Right lobe of liver (tissue), 5 donors: Measurements from ENCODE around the gene IFFO2. TPM values are rescaled to one million over a fixed set of nuclear protein-coding genes. Genes with fewer than 3 reads are reported as not detected.

ENCODE experiments used
- microRNA counts: library from miRNA; unstranded; fragments of <30 nt; microRNA quantifications from one replicate; lab custom pipeline; 2016
- microRNA-seq, 2 donors: library from miRNA; unstranded; fragments of <30 nt; microRNA quantifications; one replicate each; pipeline ENCODE4, GENCODE V29; 2019 to 2020
- small RNA-seq, 2 experiments: library from RNA; depleted of rRNA; stranded (forward); fragments of <200 nt; gene quantifications; one replicate each; pipeline ENCODE3, GENCODE V24; 2016
- total RNA-seq, 6 experiments: library from RNA; depleted of rRNA in 2 of 6; stranded (reverse); fragments of >200 nt in 2 of 6; fragmentation: NEBNext Ultra II Directional in 3 of 6; extraction: Animal tissue kit (Norgen Biotek cat#: 25700) in 3 of 6; gene quantifications; one replicate each; pipeline versions ENCODE4 v1.1.0 to v1.2.4, GENCODE V29; 2016 to 2023
- donor health status: DM: no; HTN: no; CAD: no.
- donor health status: DM: no; HTN: no; CAD: no.
- donor health status: DM: no; HTN: yes; CAD: no.
- donor health status: DM: no; HTN: yes; CAD: no.

IFFO2 gene
- total RNA-seq, 6 experiments from 2014 or later, result 2.9 to 12.7 (median 7.2) TPM

MicroRNAs encoded within 50 kb of the gene (microRNA counts, 767-probe panel; counts per million panel counts)
- 237 counts per million for microRNA hsa-miR-1290 (lab: Ali Mortazavi, UCI)

Small RNA genes within 50 kb of the gene (microRNA-seq; reads per million reads assigned to microRNA genes)
- gene MIR1290 (0 reads per million in 2 donors), gene MIR4695 (1.2 to 5.2 reads per million in 2 donors)

Small RNA genes within 50 kb of the gene (small RNA-seq; reads per million reads assigned to genes)
- gene MIR1290, result 0 reads per million in 2 experiments
- 0 reads per million in 2 experiments for gene MIR4695

Other genes starting within 250 kb of the IFFO2 start
- gene TAS1R2, start 97.0 kb downstream of the IFFO2 start, total RNA-seq, result under 1 TPM in 1 of 6 experiments, not detected in 5; 0.07 TPM
- gene ALDH4A1, start 54.1 kb downstream of the IFFO2 start, total RNA-seq, result 100 to 1,000 TPM; 218 to 364 (median 265) TPM